Measurements from ENCODE around the gene CST6.

The CST6 gene

DNA sequence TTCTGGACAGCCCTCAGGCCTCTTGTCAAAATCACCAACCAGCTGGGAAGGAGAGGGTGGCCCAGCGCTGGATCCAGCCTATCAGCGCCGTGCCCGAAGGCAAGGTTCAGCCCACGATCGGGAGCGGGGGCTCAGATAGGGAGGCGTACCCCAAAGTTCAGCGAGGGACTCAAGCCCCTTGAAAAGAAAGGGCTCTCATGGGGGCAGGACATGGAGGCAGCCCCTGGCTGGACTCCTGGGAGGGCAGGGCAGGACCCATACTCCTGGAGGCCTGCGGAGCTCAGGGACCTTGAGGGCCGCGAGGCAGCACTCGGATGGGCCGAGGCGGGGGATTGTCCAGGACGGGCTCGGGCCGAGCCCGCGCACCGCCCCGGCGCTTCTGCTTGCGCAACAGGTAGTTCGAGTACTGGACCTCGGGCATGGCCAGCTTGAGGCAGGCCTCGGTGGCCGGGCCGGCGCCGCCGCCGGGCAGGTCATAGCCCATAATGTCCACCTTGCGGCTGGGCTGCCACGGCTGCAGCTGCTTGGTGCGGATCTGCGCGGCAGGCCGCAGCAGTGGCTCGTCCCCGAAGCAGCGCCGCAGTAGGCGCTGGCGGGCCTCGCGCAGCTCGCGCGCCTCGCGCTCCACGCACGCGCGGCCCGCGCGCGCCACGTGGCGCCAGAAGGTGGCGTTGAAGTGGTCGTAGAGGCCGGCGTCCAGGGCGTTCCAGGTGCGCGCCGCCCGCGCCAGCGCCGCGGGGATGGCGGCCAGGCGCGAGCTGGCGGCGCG, 30.6 kb downstream of the CST6 start:
- TF ChIP-seq GATA3 (IDR thresholded peaks at IDR 0.05; ENCODE audit: low read depth, low read length) = no peak
- TF ChIP-seq GATA2 (IDR thresholded peaks at IDR 0.05; ENCODE audit: low read depth, low read length) = no peak

DNA sequence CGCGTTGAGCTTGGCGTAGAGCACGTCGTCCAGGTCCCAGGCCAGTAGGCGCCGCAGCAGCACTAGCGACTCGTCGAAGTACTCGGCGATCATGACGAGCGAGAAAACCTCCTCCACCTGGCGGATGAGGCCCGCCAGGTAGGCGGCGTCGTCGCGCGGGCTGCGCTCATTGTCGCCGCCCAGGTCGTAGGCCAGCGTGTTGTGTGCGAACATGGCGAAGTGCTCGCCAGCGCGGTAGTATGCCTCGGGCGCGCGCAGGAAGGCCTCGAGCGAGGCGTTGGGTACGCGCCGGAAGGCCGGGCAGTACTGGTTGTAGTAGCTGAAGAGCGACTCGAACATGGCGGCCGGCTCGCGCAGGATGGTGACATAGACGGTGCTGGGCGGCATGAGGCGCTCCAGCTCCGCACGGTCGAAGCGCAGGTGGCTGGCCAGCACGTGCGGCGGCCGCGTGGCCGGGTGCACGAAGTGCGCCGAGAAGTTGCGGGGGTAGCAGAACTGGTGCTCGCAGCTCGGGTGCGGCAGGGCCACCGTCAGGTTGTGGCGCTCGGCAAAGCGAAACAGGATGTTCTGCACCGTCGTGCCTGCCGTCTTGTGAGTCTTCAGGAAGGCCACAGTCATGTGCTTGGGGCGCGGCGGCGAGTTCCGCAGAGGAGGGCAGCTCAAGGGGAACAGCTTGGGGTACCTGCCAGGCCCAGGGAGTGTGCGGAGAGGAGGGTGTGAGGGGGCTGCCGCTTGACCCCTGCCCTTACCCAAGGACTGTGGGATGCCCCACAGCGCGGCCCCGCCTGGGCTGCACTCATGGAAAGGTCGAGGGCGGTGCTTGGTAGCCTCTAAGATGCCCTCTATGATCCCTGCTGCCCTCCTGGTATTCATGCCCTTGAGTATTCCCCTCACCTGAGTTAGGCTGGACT, 31.4 kb downstream of the CST6 start:
- TF ChIP-seq GATA3 (IDR thresholded peaks at IDR 0.05; ENCODE audit: low read depth, low read length) (no peak), GATA2 (IDR thresholded peaks at IDR 0.05; ENCODE audit: low read depth, low read length) (no peak)

GRCh38 chr11:66044757-66045156, 32.9 kb downstream of the CST6 start:
- no peak for TF ChIP-seq GATA2 (IDR thresholded peaks at IDR 0.05; ENCODE audit: low read depth, low read length)
- no peak for TF ChIP-seq GATA3 (IDR thresholded peaks at IDR 0.05; ENCODE audit: low read depth, low read length)

DNA sequence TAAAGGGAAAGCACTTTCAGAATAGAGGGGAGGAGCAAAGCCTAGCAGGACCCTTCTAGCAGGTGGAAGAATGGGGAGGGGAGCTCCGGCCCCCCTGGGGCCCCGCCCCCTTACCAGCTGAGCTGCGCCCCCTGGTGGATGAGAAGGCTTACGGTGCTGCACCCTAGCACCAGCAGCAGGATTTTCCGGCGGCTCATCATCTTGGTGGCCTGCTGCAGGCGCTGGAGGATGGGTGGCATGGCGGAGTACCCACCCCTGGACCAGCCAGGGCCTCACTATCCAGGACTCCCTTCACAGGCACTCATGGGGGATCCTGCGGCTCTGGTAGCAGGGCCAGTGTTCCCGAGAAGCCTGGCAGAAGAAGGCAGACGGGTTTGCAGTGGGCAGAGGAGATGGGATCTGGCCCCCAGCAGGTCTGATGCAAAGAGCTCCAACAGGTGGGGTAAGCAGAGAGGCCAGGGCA, 33.4 kb downstream of the CST6 start:
- no peak for TF ChIP-seq GATA3 (IDR thresholded peaks at IDR 0.05; ENCODE audit: low read depth, low read length)
- no peak for TF ChIP-seq GATA2 (IDR thresholded peaks at IDR 0.05; ENCODE audit: low read depth, low read length)

- no peak for TF ChIP-seq GATA3 (IDR thresholded peaks at IDR 0.05; ENCODE audit: low read depth, low read length)
- no peak for TF ChIP-seq GATA2 (IDR thresholded peaks at IDR 0.05; ENCODE audit: low read depth, low read length)
Observed at GRCh38 chr11:66046901-66047300, 35.1 kb downstream of the CST6 start.

DNA sequence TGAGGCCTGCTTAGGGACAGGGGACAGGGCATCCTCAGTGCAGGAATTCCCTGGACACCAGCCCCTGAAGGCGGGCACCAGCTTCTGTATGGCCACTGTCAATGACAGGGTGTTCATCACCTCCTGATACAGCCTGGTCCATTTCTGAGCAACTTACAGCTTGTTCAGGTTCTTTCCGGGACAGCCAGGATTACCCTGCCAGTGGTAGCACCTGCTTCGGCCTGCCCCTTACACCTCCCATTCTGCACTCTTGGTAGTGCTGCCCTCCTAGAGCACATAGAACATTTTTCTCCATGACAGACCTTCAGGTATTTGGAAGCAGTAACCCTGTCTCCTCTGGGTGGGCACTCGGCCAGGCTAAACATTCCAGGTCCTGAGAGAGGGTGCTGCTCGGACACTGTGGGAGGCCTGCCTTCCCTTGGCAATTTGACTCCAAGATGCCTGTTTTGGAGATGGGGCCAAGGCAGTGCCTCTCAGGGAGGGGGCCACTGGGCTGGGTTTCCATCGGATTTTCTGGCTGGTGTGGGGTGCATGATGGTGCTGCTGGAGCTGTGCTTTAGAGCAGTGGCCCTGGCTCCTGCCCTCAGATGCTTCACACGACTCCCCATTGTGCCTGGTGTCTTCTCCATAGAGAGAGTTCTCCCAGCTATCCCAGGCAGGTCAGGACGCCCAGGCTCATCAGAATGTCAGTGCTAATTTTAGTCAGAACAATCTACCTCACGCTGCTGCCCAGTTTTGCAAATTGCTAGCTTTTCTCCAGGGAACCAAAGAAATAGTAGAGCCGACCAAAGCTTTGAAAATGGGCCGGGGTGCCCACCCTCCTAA, 35.9 kb downstream of the CST6 start:
- TF ChIP-seq GATA3 (IDR thresholded peaks at IDR 0.05; ENCODE audit: low read depth, low read length) = no peak
- TF ChIP-seq GATA2 (IDR thresholded peaks at IDR 0.05; ENCODE audit: low read depth, low read length) = no peak

- TF ChIP-seq GATA2 (IDR thresholded peaks at IDR 0.05; ENCODE audit: low read depth, low read length) (no peak), GATA3 (IDR thresholded peaks at IDR 0.05; ENCODE audit: low read depth, low read length) (no peak)
Observed at GRCh38 chr11:66048547-66049323, 36.9 kb downstream of the CST6 start, which contains the start of gene GAL3ST3. Gene GAL3ST3 (minus strand): TSS chr11:66049161. CDS start chr11:66045415, 3,746 bp downstream.

GRCh38 chr11:66050581-66051231, 38.9 kb downstream of the CST6 start:
- TF ChIP-seq GATA3 (IDR thresholded peaks at IDR 0.05; ENCODE audit: low read depth, low read length) (no peak), GATA2 (IDR thresholded peaks at IDR 0.05; ENCODE audit: low read depth, low read length) (no peak)

DNA sequence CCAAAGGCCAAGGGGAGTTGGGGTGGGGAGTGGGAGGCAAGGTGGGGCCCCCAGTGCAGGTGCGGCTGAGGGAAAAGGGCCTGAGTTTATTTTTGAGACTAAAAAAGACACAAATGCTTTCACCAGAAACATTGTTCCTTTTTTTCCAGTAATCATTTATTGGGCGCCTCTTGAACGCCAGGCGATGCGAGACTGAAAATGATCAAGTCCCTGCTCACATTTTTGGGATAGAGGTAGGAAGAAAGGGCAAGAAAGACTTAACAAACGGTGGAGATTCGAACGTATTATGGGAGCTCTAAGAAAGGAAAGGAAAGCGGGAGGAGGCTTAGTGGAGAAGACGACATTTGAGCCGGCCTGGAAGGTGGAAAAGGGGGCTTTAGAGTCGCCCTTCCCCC, 39.6 kb downstream of the CST6 start:
- no peak for TF ChIP-seq GATA3 (IDR thresholded peaks at IDR 0.05; ENCODE audit: low read depth, low read length)
- TF ChIP-seq GATA2 (IDR thresholded peaks at IDR 0.05; ENCODE audit: low read depth, low read length) = no peak

DNA sequence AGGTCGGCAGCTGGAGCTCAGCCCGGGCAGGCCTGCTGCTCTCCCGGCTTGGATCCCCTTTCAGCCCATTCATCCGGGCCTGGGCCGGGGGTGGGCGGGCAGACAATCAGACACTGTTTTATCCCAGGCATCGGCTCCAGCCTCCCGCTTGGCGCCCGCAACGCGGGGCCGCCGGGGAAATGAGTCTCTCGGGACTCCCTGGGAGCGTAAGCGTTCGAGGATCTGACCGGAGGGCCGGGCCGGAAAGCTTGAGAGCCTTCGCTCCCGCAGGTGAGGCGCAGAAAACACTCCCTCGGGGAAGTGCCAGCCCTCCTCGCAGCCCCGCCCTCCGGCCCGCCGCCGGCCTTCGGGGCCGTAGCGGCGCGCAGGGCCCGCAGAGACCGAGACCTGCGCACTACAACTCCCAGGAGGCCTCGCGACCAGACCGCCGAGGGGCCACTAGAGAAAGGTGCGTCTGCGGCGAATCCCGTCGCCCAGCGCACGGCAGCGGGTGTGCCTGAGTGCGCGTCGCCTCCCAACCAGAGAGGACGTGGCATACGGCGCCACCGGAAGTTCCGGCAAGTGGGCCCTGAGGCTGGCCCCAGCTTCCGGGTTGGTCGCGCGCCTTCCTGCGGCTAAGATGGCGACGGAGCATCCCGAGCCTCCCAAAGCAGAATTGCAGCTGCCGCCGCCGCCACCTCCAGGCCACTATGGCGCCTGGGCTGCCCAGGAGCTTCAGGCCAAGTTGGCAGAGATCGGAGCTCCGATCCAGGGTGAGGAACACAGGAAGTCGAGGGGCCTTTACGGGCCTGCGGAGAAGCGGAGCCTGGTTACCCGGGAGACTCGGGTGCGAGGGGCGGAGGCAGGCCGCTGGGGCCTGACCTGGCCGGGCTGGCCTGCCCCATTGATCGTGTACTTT, 40.2 kb downstream of the CST6 start, which contains the start of gene SF3B2:
SF3B2 (plus strand) TSS at position 599 of the 898 bp plus-strand sequence; CDS start at position 620, 21 bp downstream.
- no peak for TF ChIP-seq GATA2 (IDR thresholded peaks at IDR 0.05; ENCODE audit: low read depth, low read length)
- TF ChIP-seq GATA3 (IDR thresholded peaks at IDR 0.05; ENCODE audit: low read depth, low read length) = no peak

- no peak for TF ChIP-seq GATA2 (IDR thresholded peaks at IDR 0.05; ENCODE audit: low read depth, low read length)
- no peak for TF ChIP-seq GATA3 (IDR thresholded peaks at IDR 0.05; ENCODE audit: low read depth, low read length)
Observed at GRCh38 chr11:66052664-66052982, 40.8 kb downstream of the CST6 start.

DNA sequence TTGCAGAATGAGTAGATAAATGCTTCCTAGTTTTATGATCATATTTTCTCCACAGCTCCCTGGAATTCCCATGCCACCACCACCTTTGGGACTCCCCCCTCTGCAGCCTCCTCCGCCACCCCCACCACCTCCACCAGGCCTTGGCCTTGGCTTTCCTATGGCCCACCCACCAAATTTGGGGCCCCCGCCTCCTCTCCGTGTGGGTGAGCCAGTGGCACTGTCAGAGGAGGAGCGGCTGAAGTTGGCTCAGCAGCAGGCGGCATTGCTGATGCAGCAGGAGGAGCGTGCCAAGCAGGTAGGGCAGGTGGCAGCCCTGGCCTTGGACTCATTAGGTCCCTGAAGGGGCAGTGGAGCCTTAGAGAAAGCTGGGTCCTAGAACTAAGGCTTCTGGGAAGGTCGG, 43.2 kb downstream of the CST6 start:
- TF ChIP-seq GATA3 (IDR thresholded peaks at IDR 0.05; ENCODE audit: low read depth, low read length) (no peak), GATA2 (IDR thresholded peaks at IDR 0.05; ENCODE audit: low read depth, low read length) (no peak)
